Measurements from ENCODE around the gene ATP10A.

DNA sequence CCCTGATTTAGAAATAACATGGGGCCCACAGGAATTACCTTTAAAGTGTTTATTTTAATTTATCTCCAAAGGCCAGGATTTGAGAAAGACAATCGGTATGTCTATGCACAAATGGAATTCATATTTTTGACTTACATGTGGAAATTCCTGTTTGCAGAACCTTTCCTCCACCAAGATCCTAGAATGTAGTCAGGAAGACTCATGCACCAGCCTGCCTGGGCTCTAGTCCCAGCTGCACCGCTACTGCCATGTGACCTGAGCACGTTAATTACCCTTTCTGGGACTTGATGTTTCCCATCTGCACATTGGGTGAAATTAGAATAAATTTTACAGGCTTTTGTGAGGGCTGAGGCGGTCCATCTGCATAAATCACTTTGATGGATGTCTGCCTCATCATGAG is 194.2 kb downstream of the ATP10A start:
- TF ChIP-seq POLR2A (IDR thresholded peaks at IDR 0.05) (no peak), POLR2AphosphoS5 (IDR thresholded peaks at IDR 0.05) (no peak)
